ENCODE data around the gene CLDN9.

Gene CLDN9

GRCh38 chr16:2987833-2988232 lies 24.9 kb upstream of the CLDN9 start:
- H3K4me1 ChIP-seq (ENCODE audit: insufficient read depth, insufficient read length), result peaks cover 37% of the 10 kb centered on the region
- peak overlapping the region; percentile 56 for H3K9ac ChIP-seq (ENCODE audit: insufficient read length, low read depth)
- H3K36me3 ChIP-seq (ENCODE audit: insufficient read depth, insufficient read length, low read length), result no peaks in the 10 kb centered on the region
- peaks cover 3% of the 10 kb centered on the region for H3K27me3 ChIP-seq (ENCODE audit: insufficient read depth, insufficient read length)
- no peak overlapping the region for H3K4me3 ChIP-seq (ENCODE audit: insufficient read length, low read depth)
- no peaks in the 10 kb centered on the region for H3K9me3 ChIP-seq (ENCODE audit: insufficient read depth, low read length)
- TF ChIP-seq SUZ12 (IDR thresholded peaks at IDR 0.05; ENCODE audit: extremely low read depth, insufficient read depth, insufficient read length), result no peak
- no peak for DNase-seq (ENCODE audit: low read depth, low spot score)

- TF ChIP-seq YY1 (IDR thresholded peaks at IDR 0.05; ENCODE audit: insufficient read depth, insufficient read length) (no peak), SUZ12 (IDR thresholded peaks at IDR 0.05; ENCODE audit: extremely low read depth, insufficient read depth, insufficient read length) (no peak)
- H3K36me3 ChIP-seq (ENCODE audit: insufficient read depth, insufficient read length, low read length), result no peaks in the 10 kb centered on the region
- H3K4me1 ChIP-seq (ENCODE audit: insufficient read depth, insufficient read length), result peaks cover 34% of the 10 kb centered on the region
- H3K4me3 ChIP-seq (ENCODE audit: insufficient read length, low read depth), result no peak overlapping the region
- no peak for DNase-seq (ENCODE audit: low read depth, low spot score)
- H3K9ac ChIP-seq (ENCODE audit: insufficient read length, low read depth), result peak overlapping the region; percentile 56
- H3K27me3 ChIP-seq (ENCODE audit: insufficient read depth, insufficient read length), result peaks cover 3% of the 10 kb centered on the region
- H3K9me3 ChIP-seq (ENCODE audit: insufficient read depth, low read length), result no peaks in the 10 kb centered on the region
Observed at GRCh38 chr16:2988590-2989099, 24.1 kb upstream of the CLDN9 start.

GRCh38 chr16:2990891-2991290 lies 21.8 kb upstream of the CLDN9 start:
- Histone ChIP-seq H3K27me3 (ENCODE audit: insufficient read depth, insufficient read length) (peaks cover 3% of the 10 kb centered on the region), H3K36me3 (ENCODE audit: insufficient read depth, insufficient read length, low read length) (no peaks in the 10 kb centered on the region), H3K4me1 (ENCODE audit: insufficient read depth, insufficient read length) (peaks cover 28% of the 10 kb centered on the region), H3K9me3 (ENCODE audit: insufficient read depth, low read length) (no peaks in the 10 kb centered on the region), H3K4me3 (ENCODE audit: insufficient read length, low read depth) (no peak overlapping the region), H3K9ac (ENCODE audit: insufficient read length, low read depth) (no peak overlapping the region)
- TF ChIP-seq YY1 (IDR thresholded peaks at IDR 0.05; ENCODE audit: insufficient read depth, insufficient read length), result no peak
- TF ChIP-seq ZNF274 (IDR thresholded peaks at IDR 0.05; ENCODE audit: low read depth, low read length), result no peak
- TF ChIP-seq SUZ12 (IDR thresholded peaks at IDR 0.05; ENCODE audit: extremely low read depth, insufficient read depth, insufficient read length), result no peak
- DNase-seq (ENCODE audit: low read depth, low spot score), result no peak

- Histone ChIP-seq H3K36me3 (ENCODE audit: insufficient read depth, insufficient read length, low read length) (no peaks in the 10 kb centered on the region), H3K4me1 (ENCODE audit: insufficient read depth, insufficient read length) (peaks cover 32% of the 10 kb centered on the region), H3K4me3 (ENCODE audit: insufficient read length, low read depth) (no peak overlapping the region), H3K9me3 (ENCODE audit: insufficient read depth, low read length) (no peaks in the 10 kb centered on the region), H3K27me3 (ENCODE audit: insufficient read depth, insufficient read length) (peaks cover 3% of the 10 kb centered on the region), H3K9ac (ENCODE audit: insufficient read length, low read depth) (no peak overlapping the region)
- no peak for TF ChIP-seq SUZ12 (IDR thresholded peaks at IDR 0.05; ENCODE audit: extremely low read depth, insufficient read depth, insufficient read length)
- no peak for TF ChIP-seq ZNF274 (IDR thresholded peaks at IDR 0.05; ENCODE audit: low read depth, low read length)
- TF ChIP-seq YY1 (IDR thresholded peaks at IDR 0.05; ENCODE audit: insufficient read depth, insufficient read length), result no peak
- DNase-seq (ENCODE audit: low read depth, low spot score), result no peak
Observed at GRCh38 chr16:2991566-2992261, 21.0 kb upstream of the CLDN9 start.

- Histone ChIP-seq H3K4me1 (ENCODE audit: insufficient read depth, insufficient read length) (peaks cover 33% of the 10 kb centered on the region), H3K9me3 (ENCODE audit: insufficient read depth, low read length) (no peaks in the 10 kb centered on the region), H3K4me3 (ENCODE audit: insufficient read length, low read depth) (no peak overlapping the region), H3K36me3 (ENCODE audit: insufficient read depth, insufficient read length, low read length) (no peaks in the 10 kb centered on the region), H3K9ac (ENCODE audit: insufficient read length, low read depth) (no peak overlapping the region), H3K27me3 (ENCODE audit: insufficient read depth, insufficient read length) (peaks cover 3% of the 10 kb centered on the region)
- no peak for TF ChIP-seq SUZ12 (IDR thresholded peaks at IDR 0.05; ENCODE audit: extremely low read depth, insufficient read depth, insufficient read length)
- no peak for TF ChIP-seq ZNF274 (IDR thresholded peaks at IDR 0.05; ENCODE audit: low read depth, low read length)
- no peak for TF ChIP-seq YY1 (IDR thresholded peaks at IDR 0.05; ENCODE audit: insufficient read depth, insufficient read length)
- DNase-seq (ENCODE audit: low read depth, low spot score), result no peak
Observed at GRCh38 chr16:2992383-2993081, 20.2 kb upstream of the CLDN9 start.

GRCh38 chr16:2996298-2996697 lies 16.4 kb upstream of the CLDN9 start:
- no peak for TF ChIP-seq YY1 (IDR thresholded peaks at IDR 0.05; ENCODE audit: insufficient read depth, insufficient read length)
- TF ChIP-seq ZNF274 (IDR thresholded peaks at IDR 0.05; ENCODE audit: low read depth, low read length), result no peak
- TF ChIP-seq SUZ12 (IDR thresholded peaks at IDR 0.05; ENCODE audit: extremely low read depth, insufficient read depth, insufficient read length), result no peak
- DNase-seq (ENCODE audit: low read depth, low spot score), result no peak
- H3K36me3 ChIP-seq (ENCODE audit: insufficient read depth, insufficient read length, low read length), result no peaks in the 10 kb centered on the region
- H3K9ac ChIP-seq (ENCODE audit: insufficient read length, low read depth), result peak overlapping the region; percentile 38
- H3K27me3 ChIP-seq (ENCODE audit: insufficient read depth, insufficient read length), result peaks cover 3% of the 10 kb centered on the region
- H3K4me3 ChIP-seq (ENCODE audit: insufficient read length, low read depth), result no peak overlapping the region
- peaks cover 27% of the 10 kb centered on the region for H3K4me1 ChIP-seq (ENCODE audit: insufficient read depth, insufficient read length)
- H3K9me3 ChIP-seq (ENCODE audit: insufficient read depth, low read length), result no peaks in the 10 kb centered on the region

GRCh38 chr16:2999929-3000328 lies 12.8 kb upstream of the CLDN9 start:
- no peak for TF ChIP-seq SUZ12 (IDR thresholded peaks at IDR 0.05; ENCODE audit: extremely low read depth, insufficient read depth, insufficient read length)
- no peak for TF ChIP-seq ZNF274 (IDR thresholded peaks at IDR 0.05; ENCODE audit: low read depth, low read length)
- no peak for TF ChIP-seq YY1 (IDR thresholded peaks at IDR 0.05; ENCODE audit: insufficient read depth, insufficient read length)
- H3K27me3 ChIP-seq (ENCODE audit: insufficient read depth, insufficient read length), result no peaks in the 10 kb centered on the region

More at GRCh38 chr16:2999929-3000328, 12.8 kb upstream of the CLDN9 start:
- peaks cover 29% of the 10 kb centered on the region for H3K4me1 ChIP-seq (ENCODE audit: insufficient read depth, insufficient read length)
- DNase-seq (ENCODE audit: low read depth, low spot score), result no peak
- H3K9ac ChIP-seq (ENCODE audit: insufficient read length, low read depth), result no peak overlapping the region
- no peaks in the 10 kb centered on the region for H3K36me3 ChIP-seq (ENCODE audit: insufficient read depth, insufficient read length, low read length)
- H3K9me3 ChIP-seq (ENCODE audit: insufficient read depth, low read length), result no peaks in the 10 kb centered on the region
- no peak overlapping the region for H3K4me3 ChIP-seq (ENCODE audit: insufficient read length, low read depth)
